Endothelial cell of umbilical vein (primary cell): ENCODE measurements around the gene SYNGR1. TPM values are rescaled to one million over a fixed set of nuclear protein-coding genes. Genes with fewer than 3 reads are reported as not detected.

Experiments
- BruUV-seq: library from RNA; stranded (reverse); fragments of 400-500 nt; replicated peaks from 2 replicates; lab custom pipeline; 2021; lab: Mats Ljungman, UMichigan
- CTCF ChIA-PET: fragments of 300-600, 350-600 bp; sonication (Branson Sonifier 250); formaldehyde crosslinking; loops from one replicate; lab custom pipeline; 2021; ENCODE audit warnings: antibody characterized with exemption, inconsistent platforms; lab: Charles Lee
- POLR2A ChIA-PET: fragments of 300-600, 350-600 bp; sonication (Branson Sonifier 250); formaldehyde crosslinking; loops from one replicate; lab custom pipeline; 2021; ENCODE audit warnings: antibody characterized with exemption, inconsistent platforms; lab: Charles Lee
- DNase-seq: peaks from one replicate; pipeline ENCODE4 v3.0.0-alpha.2; 2011; ENCODE audit warnings: low read depth, low spot score
- FAIRE-seq: peaks from 2 replicates; lab custom pipeline; 2011; peaks lifted over from hg19 to GRCh38; lab: Jason Lieb, UNC
- H2AFZ ChIP-seq: 2 replicates; pipeline ENCODE4 v1.6.0; 2012; ENCODE audit warnings: low read depth, low read length, control low read depth, inconsistent platforms
- H3K27ac ChIP-seq: 2 replicates; pipeline ENCODE4 v1.5.1; 2011; ENCODE audit warnings: low read depth, mild to moderate bottlenecking, control low read depth, low read length, moderate library complexity; ENCODE audit not compliant: insufficient read depth
- H3K27me3 ChIP-seq, 2 experiments: 2 replicates each; pipeline versions ENCODE4 v1.6.0 to v1.6.1; 2011; ENCODE audit warnings: low read length in 2 of 2, mixed read lengths in 1 of 2; ENCODE audit not compliant: control insufficient read depth in 2 of 2, insufficient read depth in 2 of 2
- H3K36me3 ChIP-seq, 2 experiments: 2 replicates in 1 of 2; 3 replicates in 1 of 2; pipeline ENCODE4 v1.5.1; 2011; ENCODE audit warnings: low read length in 2 of 2, mild to moderate bottlenecking in 1 of 2, moderate library complexity in 1 of 2; ENCODE audit not compliant: control insufficient read depth in 2 of 2, insufficient read depth in 2 of 2; ENCODE audit errors: extremely low read depth in 1 of 2
- H3K4me1 ChIP-seq: 3 replicates; pipeline ENCODE4 v1.5.1; 2011; ENCODE audit warnings: mild to moderate bottlenecking, low read length; ENCODE audit not compliant: control insufficient read depth, insufficient read depth; ENCODE audit errors: extremely low read depth
- H3K4me2 ChIP-seq: 2 replicates; pipeline ENCODE4 v1.6.1; 2011; ENCODE audit warnings: low read length, control low read depth, mixed read lengths; ENCODE audit not compliant: insufficient read depth
- H3K4me3 ChIP-seq, 3 experiments: fragments of 200-600 bp in 1 of 3; sonication (generic), shearing (Covaris generic) in 1 of 3; replicated peaks in 1 of 3; 2 replicates each; pipeline ENCODE4 v1.5.1; 2011 to 2016; ENCODE audit warnings: control low read depth in 3 of 3, low read length in 3 of 3, mild to moderate bottlenecking in 2 of 3, inconsistent platforms in 1 of 3, low read depth in 1 of 3, moderate library complexity in 1 of 3; ENCODE audit not compliant: insufficient read depth in 1 of 3
- H3K79me2 ChIP-seq: 2 replicates; pipeline ENCODE4 v1.6.0; 2012; ENCODE audit warnings: low read length, inconsistent platforms; ENCODE audit not compliant: control insufficient read depth, insufficient read depth
- H3K9ac ChIP-seq: replicated peaks from 2 replicates; pipeline ENCODE3; 2011; ENCODE audit warnings: low read length, control low read depth; ENCODE audit not compliant: insufficient read depth; ENCODE audit errors: extremely low read depth
- H3K9me1 ChIP-seq: replicated peaks from 3 replicates; pipeline ENCODE4 v1.6.0; 2011; ENCODE audit warnings: mild to moderate bottlenecking, low read length; ENCODE audit not compliant: control insufficient read depth, insufficient read depth; ENCODE audit errors: extremely low read depth
- H3K9me3 ChIP-seq: replicated peaks from 2 replicates; pipeline ENCODE4 v1.5.1; 2012; ENCODE audit warnings: low read length, inconsistent platforms; ENCODE audit not compliant: control insufficient read depth, insufficient read depth
- H4K20me1 ChIP-seq: replicated peaks from 2 replicates; pipeline ENCODE3; 2011; ENCODE audit warnings: mild to moderate bottlenecking, low read length; ENCODE audit not compliant: control insufficient read depth, insufficient read depth; ENCODE audit errors: extremely low read depth
- EZH2 ChIP-seq: IDR thresholded peaks from 2 replicates; pipeline ENCODE4 v1.6.1; 2012; ENCODE audit warnings: borderline replicate concordance, low read depth, mild to moderate bottlenecking, moderate library complexity, low read length, inconsistent platforms; ENCODE audit not compliant: severe bottlenecking
- FOS ChIP-seq: IDR thresholded peaks from 2 replicates; pipeline ENCODE4 v1.6.1; 2011; ENCODE audit warnings: mild to moderate bottlenecking, low read length, moderate library complexity, borderline replicate concordance; ENCODE audit not compliant: insufficient read depth
- GATA2 ChIP-seq: IDR thresholded peaks from 2 replicates; pipeline ENCODE4 v1.7.0; 2011; ENCODE audit warnings: low read depth, mild to moderate bottlenecking, moderate library complexity, mixed read lengths, low read length; ENCODE audit not compliant: insufficient read length, insufficient read depth
- JUN ChIP-seq: IDR thresholded peaks from 2 replicates; pipeline ENCODE4 v1.6.1; 2011; ENCODE audit warnings: borderline replicate concordance, low read depth; ENCODE audit not compliant: insufficient read length, insufficient read depth
- MAX ChIP-seq: IDR thresholded peaks from 2 replicates; pipeline ENCODE4 v1.6.1; 2011; ENCODE audit not compliant: insufficient read depth, insufficient read length
- MYC ChIP-seq: IDR thresholded peaks from one replicate; pipeline ENCODE4 v1.6.1; 2011; ENCODE audit warnings: mild to moderate bottlenecking, low read depth, low read length
- POLR2A ChIP-seq: IDR thresholded peaks from 2 replicates; pipeline ENCODE4 v1.6.1; 2012; ENCODE audit warnings: low read depth, mild to moderate bottlenecking, control low read depth, low read length
- POLR2AphosphoS5 ChIP-seq: IDR thresholded peaks from 2 replicates; pipeline ENCODE4 v1.6.1; 2012; ENCODE audit warnings: low read depth, mild to moderate bottlenecking, control low read depth, low read length, moderate library complexity; ENCODE audit not compliant: insufficient read depth
- dilution Hi-C: fragments of 300-500 bp; cut with MboI; formaldehyde crosslinking; loops from one replicate; pipeline ENCODE4 v1.15.0; 2019; ENCODE audit warnings: low sequenced_read_pairs; ENCODE audit not compliant: extremely low pct_ligation_motif_present
- intact Hi-C: fragments of 100-400 bp; cut with micrococcal nuclease; formaldehyde crosslinking; loops from one replicate; pipeline ENCODE4 v1.10.0; 2022
- polyA plus RNA-seq, 4 experiments: library from polyadenylated mRNA; depleted of rRNA in 3 of 4; stranded (reverse) in 3 of 4; unstranded in 1 of 4; fragments of >200 nt; gene quantifications; 2 replicates each; pipeline versions ENCODE4 v1.2.1 to v1.2.3, GENCODE V29; 2011 to 2012; ENCODE audit warnings: missing spikeins in 1 of 4
- total RNA-seq: library from RNA; stranded (reverse); gene quantifications from 2 replicates; pipeline ENCODE4 v1.2.3, GENCODE V29; 2021
- TF ChIP-seq, protein P1 (sequence below), 2 donors: IDR thresholded peaks; 1 replicate in 1 of 2; 2 replicates in 1 of 2; pipeline ENCODE4 v1.5.1; 2011; ENCODE audit warnings: low read length in 2 of 2, mild to moderate bottlenecking in 2 of 2, moderate library complexity in 2 of 2, control low read depth in 1 of 2, inconsistent platforms in 1 of 2, low read depth in 1 of 2; ENCODE audit not compliant: insufficient read depth in 1 of 2; ENCODE audit errors: extremely low read depth in 1 of 2

SYNGR1 gene
- total and polyA plus RNA-seq, 2 donors (not counting 3 experiments of a cell fraction or from before 2014, with no cell fraction given): 3.8 to 10.2 TPM

GRCh38 chr22:39308614-39309363 is 41.0 kb upstream of the SYNGR1 start:
- FAIRE-seq: peak; percentile 95
- ChIA-PET POLR2A (interaction anchor here (1.1 to 1.6 kb wide), 3 partner anchors 10 to 81 kb away, joined by 3 to 6 read pairs (median 3); partner anchors contain the start of gene RPL3), CTCF (interaction anchor here (0.8 to 4.5 kb wide), 9 partner anchors 25 to 187 kb away, joined by 3 to 72 read pairs (median 6); partner anchors contain the start of gene PDGFB)
- H3K79me2 ChIP-seq: peaks cover 7% of the 10 kb centered on the region
- dilution Hi-C loops (no loop called here), intact Hi-C loops (no loop called here)
- peak overlapping the region; percentile 17 for H3K9ac ChIP-seq
- H3K27me3 ChIP-seq: no peaks in the 10 kb centered on the region
- peak overlapping the region; percentile 63 for H3K27ac ChIP-seq
- peaks cover 18 to 23% of the 10 kb centered on the region in 2 experiments for H3K36me3 ChIP-seq
- no peaks in the 10 kb centered on the region for H3K9me3 ChIP-seq
- TF ChIP-seq, protein P1, sequence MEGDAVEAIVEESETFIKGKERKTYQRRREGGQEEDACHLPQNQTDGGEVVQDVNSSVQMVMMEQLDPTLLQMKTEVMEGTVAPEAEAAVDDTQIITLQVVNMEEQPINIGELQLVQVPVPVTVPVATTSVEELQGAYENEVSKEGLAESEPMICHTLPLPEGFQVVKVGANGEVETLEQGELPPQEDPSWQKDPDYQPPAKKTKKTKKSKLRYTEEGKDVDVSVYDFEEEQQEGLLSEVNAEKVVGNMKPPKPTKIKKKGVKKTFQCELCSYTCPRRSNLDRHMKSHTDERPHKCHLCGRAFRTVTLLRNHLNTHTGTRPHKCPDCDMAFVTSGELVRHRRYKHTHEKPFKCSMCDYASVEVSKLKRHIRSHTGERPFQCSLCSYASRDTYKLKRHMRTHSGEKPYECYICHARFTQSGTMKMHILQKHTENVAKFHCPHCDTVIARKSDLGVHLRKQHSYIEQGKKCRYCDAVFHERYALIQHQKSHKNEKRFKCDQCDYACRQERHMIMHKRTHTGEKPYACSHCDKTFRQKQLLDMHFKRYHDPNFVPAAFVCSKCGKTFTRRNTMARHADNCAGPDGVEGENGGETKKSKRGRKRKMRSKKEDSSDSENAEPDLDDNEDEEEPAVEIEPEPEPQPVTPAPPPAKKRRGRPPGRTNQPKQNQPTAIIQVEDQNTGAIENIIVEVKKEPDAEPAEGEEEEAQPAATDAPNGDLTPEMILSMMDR (IDR thresholded peaks at IDR 0.05; ENCODE audit: extremely low read depth in 1 of 2, insufficient read depth in 1 of 2, low read depth in 1 of 2, low read length in 2 of 2): peak in 1 of 2 donors; percentile 2
- TF ChIP-seq MAX (no peak), GATA2 (no peak), POLR2A (peak; percentile 13), FOS (peak; percentile 99), JUN (peak; percentile 99), POLR2AphosphoS5 (peak; percentile 29), MYC (no peak), EZH2 (no peak)
- H3K4me1 ChIP-seq: peaks cover 17% of the 10 kb centered on the region
- no peak overlapping the region for H2AFZ ChIP-seq
- no peak overlapping the region for H3K4me2 ChIP-seq
- no peak overlapping the region for H3K4me3 ChIP-seq
- BruUV-seq: no TSS peak
- no peaks in the 10 kb centered on the region for H4K20me1 ChIP-seq
- H3K9me1 ChIP-seq: no peaks in the 10 kb centered on the region
- peak; percentile 88 for DNase-seq
